Adrenal gland (tissue), 12 donors: ENCODE results near the gene DPYD. TPM values are rescaled to one million over a fixed set of nuclear protein-coding genes. Genes with fewer than 3 reads are reported as not detected.

Source experiments
- DNase-seq, 7 donors: peaks; one replicate each; pipeline ENCODE4 v3.0.0-alpha.2; 2019 to 2020
- H3K27ac ChIP-seq, 5 donors: fragments of 200-600 bp; sonication (generic) in 4 of 5; 1 replicate in 3 of 5; 2 replicates in 2 of 5; pipeline versions ENCODE4 v1.5.1 to v1.8.0; 2016 to 2020; ENCODE audit warnings: mild to moderate bottlenecking in 1 of 5
- H3K27me3 ChIP-seq: fragments of 200-600 bp; 2 replicates; pipeline ENCODE4 v1.8.0; 2021
- H3K36me3 ChIP-seq, 2 donors: fragments of 200-600 bp; replicated peaks in 1 of 2; 1 replicate in 1 of 2; 2 replicates in 1 of 2; pipeline versions ENCODE4 v1.5.1 to v1.8.0; 2018 to 2022
- H3K4me1 ChIP-seq, 2 donors: fragments of 200-600 bp; replicated peaks in 1 of 2; 1 replicate in 1 of 2; 2 replicates in 1 of 2; pipeline versions ENCODE4 v1.5.1 to v1.8.0; 2018 to 2021
- H3K4me3 ChIP-seq, 4 donors: fragments of 200-600 bp; sonication (generic) in 3 of 4; one replicate each; pipeline ENCODE4 v1.5.1; 2016 to 2018
- H3K9me3 ChIP-seq, 3 donors: fragments of 200-600 bp; sonication (generic) in 1 of 3; replicated peaks in 1 of 3; 1 replicate in 2 of 3; 2 replicates in 1 of 3; pipeline versions ENCODE4 v1.5.1 to v1.8.0; 2016 to 2021
- CTCF ChIP-seq, 6 experiments: fragments of 450-650 bp in 4 of 6; fragments of 200-600 bp in 2 of 6; sonication (generic) in 1 of 6; IDR thresholded peaks; 1 replicate in 5 of 6; 2 replicates in 1 of 6; pipeline versions ENCODE4 v1.5.1 to v1.8.0; 2016 to 2021; ENCODE audit warnings: antibody characterized with exemption in 6 of 6, mild to moderate bottlenecking in 2 of 6, moderate library complexity in 1 of 6
- POLR2A ChIP-seq, 2 donors: fragments of 450-650 bp; IDR thresholded peaks; one replicate each; pipeline ENCODE4 v1.6.1; 2017; ENCODE audit warnings: antibody characterized with exemption in 2 of 2, mild to moderate bottlenecking in 2 of 2, moderate library complexity in 1 of 2
- WGBS, 4 donors: extraction: QIAGEN DNeasy Blood & Tissue Kit in 2 of 4; methylation state at CpG; one replicate each; pipeline versions ENCODE4 v1.1.5 to v1.1.7; 2013 to 2017; 5-methylcytosine and 5-hydroxymethylcytosine counted together
- intact Hi-C, 2 donors: fragments of 100-400 bp; cut with DNase I; formaldehyde crosslinking; loops; one replicate each; pipeline versions ENCODE4 v1.14.1 to v1.15.0; 2022 to 2023
- polyA plus RNA-seq, 3 donors: library from polyadenylated mRNA; stranded (reverse); fragments of 200-250 nt in 2 of 3; fragments of 350-450 nt in 1 of 3; fragmentation: Illumina TruSeq in 1 of 3; extraction: RNeasy Lipid Tissue Mini Kit (QIAGEN cat#74804) in 1 of 3; gene quantifications; one replicate each; pipeline ENCODE4 v1.2.3, GENCODE V29; 2013 to 2014
- total RNA-seq, 9 donors: library from RNA; depleted of rRNA in 4 of 9; stranded (reverse); fragments of >200 nt in 4 of 9; fragments of 120-200 nt in 1 of 9; fragmentation: NEBNext Ultra II Directional in 1 of 9; extraction: Animal tissue kit (Norgen Biotek cat#: 25700) in 1 of 9; gene quantifications; one replicate each; pipeline versions ENCODE4 v1.1.0 to v1.2.4, GENCODE V29; 2013 to 2023
- donor health status: healthy with polysubstance abuse.
- donor health status: Bipolar disorder and iron deficiency.
- donor health status: DM: yes; HTN: yes; CAD: no.
- donor health status: DM: no; HTN: no; CAD: no.
- donor health status: DM: no; HTN: no; CAD: no.
- donor health status: DM: yes; HTN: yes; CAD: no.

DPYD gene
- total and polyA plus RNA-seq, 12 donors = 6.6 to 73.1 (median 30.2) TPM

- intact Hi-C loops = no loop called here
- H3K27ac ChIP-seq = no peak overlapping the region
- no peak for DNase-seq
- no peak overlapping the region for H3K4me3 ChIP-seq
- H3K36me3 ChIP-seq = no peaks in the 10 kb centered on the region
- H3K4me1 ChIP-seq = no peaks in the 10 kb centered on the region
- no peaks in the 10 kb centered on the region for H3K9me3 ChIP-seq
- H3K27me3 ChIP-seq = no peaks in the 10 kb centered on the region
- 93 to 99% (median 96%) methylated on average over 2 of the region's 2 CpGs for WGBS, 4 donors
- no peak for TF ChIP-seq CTCF (IDR thresholded peaks at IDR 0.05)
- TF ChIP-seq POLR2A (IDR thresholded peaks at IDR 0.05) = no peak
Measured at GRCh38 chr1:97101509-97101908, 819.3 kb downstream of the DPYD start.

- TF ChIP-seq POLR2A (IDR thresholded peaks at IDR 0.05) = no peak
- no peak for TF ChIP-seq CTCF (IDR thresholded peaks at IDR 0.05)
Measured at GRCh38 chr1:97097404-97097925, 823.4 kb downstream of the DPYD start.

GRCh38 chr1:97095764-97096163 lies 825.1 kb downstream of the DPYD start:
- H3K4me3 ChIP-seq = no peak overlapping the region
- no peak overlapping the region for H3K27ac ChIP-seq
- WGBS, 4 donors = 96 to 98% (median 97%) methylated on average over 2 of the region's 2 CpGs
- DNase-seq = no peak
- no peaks in the 10 kb centered on the region for H3K36me3 ChIP-seq
- no peaks in the 10 kb centered on the region for H3K4me1 ChIP-seq
- H3K9me3 ChIP-seq = no peaks in the 10 kb centered on the region
- no peaks in the 10 kb centered on the region for H3K27me3 ChIP-seq
- TF ChIP-seq POLR2A (IDR thresholded peaks at IDR 0.05) (no peak), CTCF (IDR thresholded peaks at IDR 0.05) (no peak)
- intact Hi-C loops = no loop called here

More at GRCh38 chr1:97097404-97097925, 823.4 kb downstream of the DPYD start:
- intact Hi-C loops = no loop called here
- H3K27me3 ChIP-seq = no peaks in the 10 kb centered on the region
- no peaks in the 10 kb centered on the region for H3K4me1 ChIP-seq
- H3K4me3 ChIP-seq = no peak overlapping the region
- H3K36me3 ChIP-seq = no peaks in the 10 kb centered on the region
- H3K27ac ChIP-seq = no peak overlapping the region
- no peak for DNase-seq
- H3K9me3 ChIP-seq = no peaks in the 10 kb centered on the region
- WGBS, 4 donors = 96 to 100% (median 100%) methylated on average over 1 of the region's 1 CpG

- Histone ChIP-seq H3K4me3 (no peak overlapping the region), H3K9me3 (no peaks in the 10 kb centered on the region), H3K36me3 (no peaks in the 10 kb centered on the region), H3K27ac (no peak overlapping the region), H3K4me1 (no peaks in the 10 kb centered on the region), H3K27me3 (no peaks in the 10 kb centered on the region)
- intact Hi-C loops = no loop called here
- TF ChIP-seq CTCF (IDR thresholded peaks at IDR 0.05) = no peak
- no peak for TF ChIP-seq POLR2A (IDR thresholded peaks at IDR 0.05)
- 88 to 93% (median 91%) methylated on average over 6 of the region's 6 CpGs for WGBS, 4 donors
- DNase-seq = no peak
Measured at GRCh38 chr1:97094247-97094972, 826.4 kb downstream of the DPYD start.
